CD4-positive, alpha-beta T cell (primary cell): ENCODE data around the gene MPHOSPH8. TPM values are rescaled to one million over a fixed set of nuclear protein-coding genes. Genes with fewer than 3 reads are reported as not detected.
"Not testable (repeated sequence)": the region's sequence is repeated elsewhere in the genome, so short reads cannot be mapped to it uniquely, and the experiment has no call there.

Experiments
- ATAC-seq: fragments of 200-7000 bp; cut with Tn5 transposase; one replicate; pipeline ENCODE4 v1.10.0; 2022; ENCODE audit warnings: mild to moderate bottlenecking; ENCODE audit not compliant: poor library complexity
- CTCF ChIA-PET: fragments of 350-600 bp; sonication (Branson Sonifier 250); formaldehyde crosslinking; loops from one replicate; lab custom pipeline; 2021; ENCODE audit warnings: antibody characterized with exemption, inconsistent platforms; lab: Charles Lee
- POLR2A ChIA-PET: fragments of 350-600 bp; sonication (Branson Sonifier 250); formaldehyde crosslinking; loops from one replicate; lab custom pipeline; 2021; ENCODE audit warnings: antibody characterized with exemption, inconsistent platforms; lab: Charles Lee
- DNase-seq, 14 experiments: peaks; one replicate each; pipeline ENCODE4 v3.0.0-alpha.2; 2013 to 2020; ENCODE audit warnings: mixed read lengths in 2 of 14
- H3K27ac ChIP-seq, 2 donors: one replicate each; pipeline versions ENCODE4 v1.5.1 to v1.7.0; 2013; ENCODE audit warnings: low read length in 2 of 2, low read depth in 1 of 2, mild to moderate bottlenecking in 1 of 2
- H3K27me3 ChIP-seq, 2 experiments: 1 replicate in 1 of 2; 2 replicates in 1 of 2; pipeline versions ENCODE4 v1.6.1 to v1.7.0; 2013; ENCODE audit warnings: low read length in 2 of 2, control low read depth in 1 of 2, mild to moderate bottlenecking in 1 of 2, moderate library complexity in 1 of 2; ENCODE audit not compliant: insufficient read depth in 2 of 2, control insufficient read depth in 1 of 2
- H3K36me3 ChIP-seq: one replicate; pipeline ENCODE4 v1.6.1; 2013; ENCODE audit warnings: low read length, control low read depth; ENCODE audit not compliant: insufficient read depth
- H3K4me1 ChIP-seq: one replicate; pipeline ENCODE4 v1.6.1; 2013; ENCODE audit warnings: low read length, control low read depth; ENCODE audit not compliant: insufficient read depth
- H3K4me3 ChIP-seq: one replicate; pipeline ENCODE4 v1.5.1; 2013; ENCODE audit warnings: mild to moderate bottlenecking, low read length, moderate library complexity
- H3K9me3 ChIP-seq, 2 experiments: 1 replicate in 1 of 2; 2 replicates in 1 of 2; pipeline versions ENCODE4 v1.6.1 to v1.7.0; 2013; ENCODE audit warnings: low read length in 2 of 2, mild to moderate bottlenecking in 2 of 2, control low read depth in 1 of 2, moderate library complexity in 1 of 2; ENCODE audit not compliant: control insufficient read depth in 1 of 2, insufficient read depth in 1 of 2
- H3K27ac Mint-ChIP-seq: one replicate; pipeline ENCODE4 v1.8.0; 2020; ENCODE audit warnings: mixed read lengths
- H3K27me3 Mint-ChIP-seq: one replicate; pipeline ENCODE4 v1.8.0; 2021; ENCODE audit warnings: mixed read lengths
- H3K36me3 Mint-ChIP-seq: one replicate; pipeline ENCODE4 v1.8.0; 2021; ENCODE audit warnings: low read depth, mixed read lengths
- H3K4me1 Mint-ChIP-seq: one replicate; pipeline ENCODE4 v1.8.0; 2021; ENCODE audit warnings: low read depth, mixed read lengths
- H3K4me3 Mint-ChIP-seq: one replicate; pipeline ENCODE4 v1.8.0; 2020; ENCODE audit warnings: mild to moderate bottlenecking, mixed read lengths
- H3K9me3 Mint-ChIP-seq: one replicate; pipeline ENCODE4 v1.8.0; 2020; ENCODE audit warnings: mixed read lengths
- CTCF ChIP-seq: fragments of 200-600 bp; IDR thresholded peaks from one replicate; pipeline ENCODE4 v1.8.0; 2022; ENCODE audit warnings: antibody characterized with exemption, mild to moderate bottlenecking
- intact Hi-C, 2 experiments: fragments of 100-400 bp; cut with DNase I in 1 of 2; cut with micrococcal nuclease in 1 of 2; formaldehyde crosslinking; loops; one replicate each; pipeline versions ENCODE4 v1.15.1 to v1.9.0; 2023 to 2025; cut with DNase I, micrococcal nuclease
- total RNA-seq, 174 experiments: library from RNA in 2 of 174; stranded (reverse) in 2 of 174; gene quantifications; one replicate each; pipeline ENCODE4 v1.2.3 and lab custom pipeline; 2021 to 2026

MPHOSPH8 gene
- total RNA-seq, 2 experiments from 2014 or later = 48.0 to 51.2 TPM

- Histone ChIP-seq H3K27me3 (no peaks in the 10 kb centered on the region), H3K4me1 (no peaks in the 10 kb centered on the region), H3K4me3 (no peak overlapping the region), H3K36me3 (peaks cover 6% of the 10 kb centered on the region), H3K9me3 (no peaks in the 10 kb centered on the region), H3K27ac (no peak overlapping the region)
- CTCF ChIA-PET = no interaction called here
- POLR2A ChIA-PET = no interaction called here
- peaks cover 13% of the 10 kb centered on the region for H3K4me1 Mint-ChIP-seq
- H3K9me3 Mint-ChIP-seq = no peaks in the 10 kb centered on the region
- H3K27ac Mint-ChIP-seq = no peak overlapping the region
- H3K27me3 Mint-ChIP-seq = no peaks in the 10 kb centered on the region
- no peak for DNase-seq
- no peak for TF ChIP-seq CTCF
- no peak for ATAC-seq
- intact Hi-C loops = no loop called here
- peaks cover 42% of the 10 kb centered on the region for H3K36me3 Mint-ChIP-seq
- H3K4me3 Mint-ChIP-seq = no peak overlapping the region
These were observed 62.4 kb downstream of the MPHOSPH8 start for GRCh38 chr13:19695829-19696228.

- CTCF ChIA-PET, H3K27me3 ChIP-seq, H3K27me3 Mint-ChIP-seq, intact Hi-C loops, H3K9me3 ChIP-seq, H3K36me3 ChIP-seq, H3K9me3 Mint-ChIP-seq, H3K27ac Mint-ChIP-seq, DNase-seq, H3K4me3 ChIP-seq, H3K4me1 ChIP-seq, H3K4me3 Mint-ChIP-seq, ATAC-seq, H3K27ac ChIP-seq, POLR2A ChIA-PET: not testable (repeated sequence)
- H3K36me3 Mint-ChIP-seq = peaks cover 30% of the 10 kb centered on the region
- peaks cover 20% of the 10 kb centered on the region for H3K4me1 Mint-ChIP-seq
These were observed 67.5 kb downstream of the MPHOSPH8 start for GRCh38 chr13:19700963-19701362.

GRCh38 chr13:19701619-19702018 is 68.2 kb downstream of the MPHOSPH8 start:
- POLR2A ChIA-PET, H3K27ac ChIP-seq, H3K4me1 ChIP-seq, intact Hi-C loops, H3K36me3 ChIP-seq, DNase-seq, H3K27me3 ChIP-seq, H3K4me3 ChIP-seq, H3K9me3 Mint-ChIP-seq, H3K9me3 ChIP-seq, ATAC-seq, H3K4me3 Mint-ChIP-seq, H3K27me3 Mint-ChIP-seq, H3K27ac Mint-ChIP-seq: not testable (repeated sequence)
- Mint-ChIP-seq H3K4me1 (peaks cover 20% of the 10 kb centered on the region), H3K36me3 (peaks cover 35% of the 10 kb centered on the region)
- CTCF ChIA-PET = interaction anchor here (0.5 kb wide), 1 partner anchor 1009 kb away, joined by 3 read pairs; no protein-coding TSS in a partner anchor

GRCh38 chr13:19704256-19704655 is 70.8 kb downstream of the MPHOSPH8 start:
- H3K4me3 ChIP-seq, CTCF ChIA-PET: not testable (repeated sequence)

GRCh38 chr13:19709039-19709438 is 75.6 kb downstream of the MPHOSPH8 start:
- H3K4me1 ChIP-seq, POLR2A ChIA-PET, H3K9me3 ChIP-seq, H3K27me3 Mint-ChIP-seq, DNase-seq, ATAC-seq, H3K27me3 ChIP-seq, H3K36me3 ChIP-seq, H3K4me3 ChIP-seq, H3K9me3 Mint-ChIP-seq, H3K4me3 Mint-ChIP-seq, intact Hi-C loops, H3K27ac Mint-ChIP-seq, H3K27ac ChIP-seq: not testable (repeated sequence)
- CTCF ChIA-PET = interaction anchor here (0.7 kb wide), 1 partner anchor 231 kb away, joined by 3 read pairs; no protein-coding TSS in a partner anchor
- peaks cover 34% of the 10 kb centered on the region for H3K36me3 Mint-ChIP-seq
- H3K4me1 Mint-ChIP-seq = peaks cover 18% of the 10 kb centered on the region

More at GRCh38 chr13:19704256-19704655, 70.8 kb downstream of the MPHOSPH8 start:
- H3K9me3 Mint-ChIP-seq, H3K4me3 Mint-ChIP-seq, POLR2A ChIA-PET, H3K27ac ChIP-seq, H3K36me3 ChIP-seq, ATAC-seq, H3K27me3 Mint-ChIP-seq, H3K27me3 ChIP-seq, H3K9me3 ChIP-seq, DNase-seq, H3K27ac Mint-ChIP-seq, intact Hi-C loops, H3K4me1 ChIP-seq: not testable (repeated sequence)
- Mint-ChIP-seq H3K4me1 (peaks cover 18% of the 10 kb centered on the region), H3K36me3 (peaks cover 35% of the 10 kb centered on the region)

- intact Hi-C loops = not testable (repeated sequence)
These were observed 76.3 kb downstream of the MPHOSPH8 start for GRCh38 chr13:19709782-19710181.

More at GRCh38 chr13:19709782-19710181, 76.3 kb downstream of the MPHOSPH8 start:
- H3K4me3 Mint-ChIP-seq, H3K27ac Mint-ChIP-seq, H3K9me3 Mint-ChIP-seq, CTCF ChIA-PET, H3K27me3 ChIP-seq, H3K27ac ChIP-seq, DNase-seq, H3K4me3 ChIP-seq, H3K27me3 Mint-ChIP-seq, H3K4me1 ChIP-seq, POLR2A ChIA-PET, ATAC-seq, H3K9me3 ChIP-seq, H3K36me3 ChIP-seq: not testable (repeated sequence)
- H3K36me3 Mint-ChIP-seq = peaks cover 42% of the 10 kb centered on the region
- peaks cover 18% of the 10 kb centered on the region for H3K4me1 Mint-ChIP-seq
